Trophoblast cell (in vitro differentiated cells and primary cell): ENCODE results near the gene ZNF862.

Experiments
- DNase-seq, 2 donors: peaks; one replicate each; pipeline ENCODE4 v3.0.0-alpha.2; 2016
- H2AFZ ChIP-seq: 2 replicates; pipeline ENCODE4 v1.6.1; 2013; ENCODE audit warnings: low read length, moderate library complexity, mild to moderate bottlenecking; ENCODE audit not compliant: insufficient read depth, poor library complexity
- H2AK5ac ChIP-seq: 2 replicates; pipeline ENCODE4 v1.6.1; 2013; ENCODE audit warnings: mild to moderate bottlenecking, low read length
- H2BK120ac ChIP-seq: 2 replicates; pipeline ENCODE4 v1.6.1; 2013; ENCODE audit warnings: low read length, mild to moderate bottlenecking, moderate library complexity; ENCODE audit not compliant: insufficient read depth, poor library complexity
- H2BK12ac ChIP-seq: 2 replicates; pipeline ENCODE4 v1.6.1; 2013; ENCODE audit warnings: mild to moderate bottlenecking, low read length, moderate library complexity
- H2BK5ac ChIP-seq: 2 replicates; pipeline ENCODE4 v1.6.1; 2013; ENCODE audit warnings: low read length, low read depth, moderate library complexity, mild to moderate bottlenecking; ENCODE audit not compliant: poor library complexity
- H3K14ac ChIP-seq: 2 replicates; pipeline ENCODE4 v1.6.1; 2013; ENCODE audit warnings: mild to moderate bottlenecking, low read length
- H3K18ac ChIP-seq: 2 replicates; pipeline ENCODE4 v1.6.1; 2013; ENCODE audit warnings: mild to moderate bottlenecking, low read length
- H3K23ac ChIP-seq: 2 replicates; pipeline ENCODE4 v1.6.1; 2013; ENCODE audit warnings: low read length
- H3K27ac ChIP-seq: 2 replicates; pipeline ENCODE4 v1.5.1; 2013; ENCODE audit warnings: low read depth, mild to moderate bottlenecking, inconsistent platforms, low read length, moderate library complexity
- H3K27me3 ChIP-seq: 2 replicates; pipeline ENCODE4 v1.6.1; 2013; ENCODE audit warnings: inconsistent platforms, mild to moderate bottlenecking, low read length, moderate library complexity; ENCODE audit not compliant: insufficient read depth
- H3K36me3 ChIP-seq, 2 experiments: 1 replicate in 1 of 2; 2 replicates in 1 of 2; pipeline ENCODE4 v1.6.1; 2013; ENCODE audit warnings: low read length in 2 of 2, mild to moderate bottlenecking in 2 of 2, moderate library complexity in 1 of 2; ENCODE audit not compliant: insufficient read depth in 2 of 2, control insufficient read depth in 1 of 2
- H3K4ac ChIP-seq: 2 replicates; pipeline ENCODE4 v1.6.1; 2013; ENCODE audit warnings: low read depth, mild to moderate bottlenecking, low read length, moderate library complexity
- H3K4me1 ChIP-seq, 2 experiments: 1 replicate in 1 of 2; 2 replicates in 1 of 2; pipeline ENCODE4 v1.6.1; 2013; ENCODE audit warnings: low read length in 2 of 2, mild to moderate bottlenecking in 2 of 2, moderate library complexity in 1 of 2; ENCODE audit not compliant: insufficient read depth in 2 of 2, control insufficient read depth in 1 of 2
- H3K4me2 ChIP-seq: 2 replicates; pipeline ENCODE4 v1.6.1; 2013; ENCODE audit warnings: inconsistent platforms, mild to moderate bottlenecking, low read length, moderate library complexity
- H3K4me3 ChIP-seq: 2 replicates; pipeline ENCODE4 v1.5.1; 2013; ENCODE audit warnings: mild to moderate bottlenecking, low read depth, low read length, inconsistent platforms
- H3K79me1 ChIP-seq: one replicate; pipeline ENCODE4 v1.6.1; 2013; ENCODE audit warnings: low read length
- H3K79me2 ChIP-seq: 2 replicates; pipeline ENCODE4 v1.6.1; 2013; ENCODE audit warnings: low read length, mild to moderate bottlenecking; ENCODE audit not compliant: control insufficient read depth, insufficient read depth, poor library complexity
- H3K9ac ChIP-seq: 2 replicates; pipeline ENCODE4 v1.6.1; 2013; ENCODE audit warnings: mild to moderate bottlenecking, low read length
- H3K9me3 ChIP-seq: 2 replicates; pipeline ENCODE4 v1.6.1; 2013; ENCODE audit warnings: low read depth, mild to moderate bottlenecking, control low read depth, inconsistent platforms, low read length; ENCODE audit not compliant: insufficient read depth
- H4K12ac ChIP-seq: 2 replicates; pipeline ENCODE4 v1.6.1; 2013; ENCODE audit warnings: low read depth, mild to moderate bottlenecking, low read length, moderate library complexity
- H4K8ac ChIP-seq: 2 replicates; pipeline ENCODE4 v1.6.1; 2013; ENCODE audit warnings: low read depth, mild to moderate bottlenecking, low read length, moderate library complexity
- H4K91ac ChIP-seq: one replicate; pipeline ENCODE4 v1.6.1; 2013; ENCODE audit warnings: low read depth, mild to moderate bottlenecking, low read length, moderate library complexity
- WGBS: extraction: QIAGEN DNeasy Blood & Tissue Kit; methylation state at CpG from one replicate; pipeline ENCODE4 v1.1.7; 2013; ENCODE audit warnings: missing lambda C conversion rate; ENCODE audit not compliant: insufficient read length, insufficient coverage; ENCODE audit errors: extremely low coverage; 5-methylcytosine and 5-hydroxymethylcytosine counted together

The ZNF862 gene

DNA sequence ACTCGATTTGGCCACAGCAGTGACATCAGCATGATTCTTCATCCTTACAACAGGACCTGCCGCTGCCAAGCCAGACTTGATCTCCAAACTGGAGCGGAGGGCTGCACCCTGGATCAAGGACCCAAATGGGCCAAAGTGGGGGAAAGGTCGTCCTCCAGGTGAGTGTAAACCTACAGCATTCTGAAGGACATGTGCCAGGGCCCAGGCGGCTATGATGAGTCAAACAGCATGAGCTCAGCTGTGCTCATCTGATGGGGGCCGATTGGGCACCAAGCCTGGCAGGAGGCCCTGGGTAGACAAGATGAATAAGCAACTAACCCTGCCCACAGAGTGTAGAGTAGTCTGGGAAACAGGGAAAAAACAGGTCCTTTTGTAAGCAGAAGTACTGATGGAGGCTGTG, 21.2 kb downstream of the ZNF862 start:
- H4K91ac ChIP-seq: no peak overlapping the region
- DNase-seq: no peak
- H3K14ac ChIP-seq: no peak overlapping the region
- H4K8ac ChIP-seq: no peak overlapping the region
- no peak overlapping the region for H2BK12ac ChIP-seq
- H3K79me2 ChIP-seq: no peaks in the 10 kb centered on the region
- H3K18ac ChIP-seq: no peak overlapping the region
- H2BK120ac ChIP-seq: no peak overlapping the region
- no peak overlapping the region for H2AK5ac ChIP-seq
- no peak overlapping the region for H3K27ac ChIP-seq
- peaks cover 11 to 14% of the 10 kb centered on the region in 2 experiments for H3K4me1 ChIP-seq
- no peak overlapping the region for H3K23ac ChIP-seq
- no peak overlapping the region for H3K4me2 ChIP-seq
- H3K4ac ChIP-seq: no peak overlapping the region
- no peak overlapping the region for H4K12ac ChIP-seq
- no peaks in the 10 kb centered on the region for H3K79me1 ChIP-seq
- H3K27me3 ChIP-seq: no peaks in the 10 kb centered on the region
- H3K9me3 ChIP-seq: no peaks in the 10 kb centered on the region
- H3K9ac ChIP-seq: no peak overlapping the region
- H2AFZ ChIP-seq: no peak overlapping the region
- WGBS: no CpG with 5 or more reads among the region's 6 CpGs
- peaks cover 0 to 2% of the 10 kb centered on the region in 2 experiments for H3K36me3 ChIP-seq
- no peak overlapping the region for H3K4me3 ChIP-seq
- H2BK5ac ChIP-seq: no peak overlapping the region

DNA sequence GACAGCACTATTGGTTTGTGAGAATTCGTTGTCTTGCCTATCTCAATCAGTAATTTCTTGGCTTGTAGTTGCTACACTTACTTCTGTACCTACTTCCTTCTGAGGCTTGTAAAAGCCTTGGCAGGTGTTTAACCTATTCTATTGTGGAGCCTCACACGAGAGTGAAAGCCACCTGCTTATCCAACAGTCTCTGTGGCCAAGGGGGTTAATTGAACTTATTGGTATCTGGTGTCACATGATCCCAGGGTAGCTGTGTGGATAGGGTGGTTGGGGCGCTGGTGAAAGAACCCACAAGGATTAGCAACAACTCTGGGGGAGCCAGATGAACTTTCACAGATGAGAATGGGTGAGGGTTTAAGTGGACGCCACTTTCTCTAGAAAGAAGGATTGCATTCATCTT, 21.7 kb downstream of the ZNF862 start:
- Histone ChIP-seq H3K27me3 (no peaks in the 10 kb centered on the region), H3K4ac (no peak overlapping the region), H3K4me2 (no peak overlapping the region), H2AFZ (no peak overlapping the region), H3K18ac (no peak overlapping the region), H3K23ac (no peak overlapping the region), H2BK12ac (no peak overlapping the region), H4K12ac (no peak overlapping the region), H3K36me3 (peaks cover 0 to 4% of the 10 kb centered on the region in 2 experiments), H3K27ac (no peak overlapping the region), H3K4me3 (no peak overlapping the region), H2BK120ac (no peak overlapping the region), H2BK5ac (no peak overlapping the region), H4K8ac (no peak overlapping the region), H3K14ac (no peak overlapping the region), H3K9ac (no peak overlapping the region), H2AK5ac (no peak overlapping the region), H3K9me3 (no peaks in the 10 kb centered on the region), H3K4me1 (peaks cover 6 to 10% of the 10 kb centered on the region in 2 experiments), H3K79me2 (no peaks in the 10 kb centered on the region), H4K91ac (no peak overlapping the region), H3K79me1 (no peaks in the 10 kb centered on the region)
- no peak for DNase-seq
- no CpG with 5 or more reads among the region's 4 CpGs for WGBS

DNA sequence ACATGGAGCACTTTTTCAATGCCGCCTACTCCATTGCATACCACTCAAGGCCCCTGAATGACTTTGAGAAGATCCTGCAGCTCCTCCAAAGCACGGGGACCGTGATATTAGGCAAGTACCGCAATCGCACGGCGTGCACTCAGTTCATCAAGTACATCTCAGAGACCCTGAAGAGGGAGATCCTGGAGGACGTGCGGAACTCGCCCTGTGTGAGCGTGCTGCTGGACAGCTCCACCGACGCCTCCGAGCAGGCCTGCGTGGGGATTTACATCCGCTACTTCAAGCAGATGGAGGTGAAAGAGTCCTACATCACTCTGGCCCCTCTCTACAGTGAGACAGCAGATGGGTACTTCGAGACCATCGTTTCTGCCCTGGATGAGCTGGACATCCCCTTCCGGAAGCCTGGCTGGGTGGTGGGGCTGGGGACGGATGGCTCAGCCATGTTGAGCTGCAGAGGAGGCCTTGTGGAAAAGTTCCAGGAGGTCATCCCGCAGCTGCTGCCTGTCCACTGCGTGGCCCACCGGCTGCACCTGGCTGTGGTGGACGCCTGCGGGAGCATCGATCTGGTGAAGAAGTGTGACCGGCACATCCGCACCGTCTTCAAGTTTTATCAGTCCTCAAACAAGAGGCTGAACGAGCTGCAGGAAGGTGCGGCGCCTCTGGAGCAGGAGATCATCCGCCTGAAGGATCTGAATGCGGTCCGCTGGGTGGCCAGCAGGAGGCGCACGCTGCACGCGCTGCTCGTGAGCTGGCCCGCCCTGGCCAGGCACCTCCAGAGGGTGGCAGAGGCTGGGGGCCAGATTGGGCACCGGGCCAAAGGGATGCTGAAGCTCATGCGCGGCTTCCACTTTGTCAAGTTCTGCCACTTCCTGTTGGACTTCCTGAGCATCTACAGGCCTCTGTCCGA, 22.9 kb downstream of the ZNF862 start:
- Histone ChIP-seq H3K4me2 (no peak overlapping the region), H3K4ac (no peak overlapping the region), H4K12ac (no peak overlapping the region), H4K91ac (no peak overlapping the region), H3K79me1 (no peaks in the 10 kb centered on the region), H3K27ac (no peak overlapping the region), H3K79me2 (no peaks in the 10 kb centered on the region), H2BK5ac (no peak overlapping the region), H3K14ac (no peak overlapping the region), H3K9me3 (no peaks in the 10 kb centered on the region), H2AFZ (no peak overlapping the region), H3K4me3 (no peak overlapping the region), H3K18ac (no peak overlapping the region), H3K27me3 (no peaks in the 10 kb centered on the region), H2BK12ac (no peak overlapping the region), H3K9ac (no peak overlapping the region), H2BK120ac (no peak overlapping the region), H3K4me1 (no peaks in the 10 kb centered on the region), H2AK5ac (no peak overlapping the region), H4K8ac (no peak overlapping the region), H3K36me3 (peaks cover 0 to 4% of the 10 kb centered on the region in 2 experiments), H3K23ac (no peak overlapping the region)
- WGBS: no CpG with 5 or more reads among the region's 45 CpGs
- peak in 1 of 2 donors; percentile 6 for DNase-seq

- Histone ChIP-seq H3K9me3 (no peaks in the 10 kb centered on the region), H3K9ac (no peak overlapping the region), H2AK5ac (no peak overlapping the region), H3K79me1 (no peaks in the 10 kb centered on the region), H3K14ac (no peak overlapping the region), H3K27ac (no peak overlapping the region), H2AFZ (no peak overlapping the region), H3K36me3 (peaks cover 0 to 4% of the 10 kb centered on the region in 2 experiments), H3K23ac (no peak overlapping the region), H3K4me1 (no peaks in the 10 kb centered on the region), H3K4me3 (no peak overlapping the region), H3K79me2 (no peaks in the 10 kb centered on the region), H2BK12ac (no peak overlapping the region), H3K27me3 (no peaks in the 10 kb centered on the region), H3K4ac (no peak overlapping the region), H4K8ac (no peak overlapping the region), H4K91ac (no peak overlapping the region), H3K18ac (no peak overlapping the region), H2BK5ac (no peak overlapping the region), H3K4me2 (no peak overlapping the region), H4K12ac (no peak overlapping the region), H2BK120ac (no peak overlapping the region)
- no peak for DNase-seq
- no CpG with 5 or more reads among the region's 16 CpGs for WGBS
Observed at GRCh38 chr7:149861728-149862045, 23.5 kb downstream of the ZNF862 start.
